B cell (primary cell): ENCODE data around the gene MISP3. TPM values are rescaled to one million over a fixed set of nuclear protein-coding genes. Genes with fewer than 3 reads are reported as not detected.

Experiments used
- ATAC-seq: fragments of 200-7000 bp; cut with Tn5 transposase; one replicate; pipeline ENCODE4 v1.10.0; 2021; ENCODE audit warnings: low read depth, mild to moderate bottlenecking, moderate number of reproducible peaks, moderate library complexity
- CTCF ChIA-PET: fragments of 350-600 bp; sonication (Branson Sonifier 250); formaldehyde crosslinking; loops from one replicate; lab custom pipeline; 2021; ENCODE audit warnings: antibody characterized with exemption, inconsistent platforms; lab: Charles Lee
- POLR2A ChIA-PET: fragments of 350-600 bp; sonication (Branson Sonifier 250); formaldehyde crosslinking; loops from one replicate; lab custom pipeline; 2021; ENCODE audit warnings: antibody characterized with exemption; lab: Charles Lee
- DNase-seq: peaks from one replicate; pipeline ENCODE4 v3.0.0; 2013
- H2AFZ ChIP-seq: 2 replicates; pipeline ENCODE4 v1.6.1; 2012; ENCODE audit warnings: mild to moderate bottlenecking, low read depth, low read length; ENCODE audit not compliant: insufficient read depth, poor library complexity, severe bottlenecking
- H3K27ac ChIP-seq, 2 donors: 1 replicate in 1 of 2; 2 replicates in 1 of 2; pipeline ENCODE4 v1.5.1; 2012 to 2013; ENCODE audit warnings: low read length in 2 of 2, mild to moderate bottlenecking in 2 of 2, moderate library complexity in 1 of 2
- H3K27me3 ChIP-seq, 4 experiments: fragments of 200-600 bp in 1 of 4; sonication (generic) in 1 of 4; replicated peaks in 1 of 4; 1 replicate in 2 of 4; 2 replicates in 2 of 4; pipeline versions ENCODE4 v1.6.1 to v1.7.0; 2013 to 2016; ENCODE audit warnings: low read length in 3 of 4, mild to moderate bottlenecking in 2 of 4, mixed read lengths in 1 of 4, moderate library complexity in 1 of 4; ENCODE audit not compliant: insufficient read depth in 4 of 4, control insufficient read depth in 3 of 4; ENCODE audit errors: control extremely low read depth in 1 of 4
- H3K36me3 ChIP-seq, 2 experiments: replicated peaks in 1 of 2; 1 replicate in 1 of 2; 2 replicates in 1 of 2; pipeline versions ENCODE4 v1.6.1 to v1.7.1; 2013; ENCODE audit warnings: low read length in 1 of 2; ENCODE audit not compliant: insufficient read depth in 2 of 2, control insufficient read depth in 1 of 2; ENCODE audit errors: control extremely low read depth in 1 of 2, extremely low read depth in 1 of 2
- H3K4me1 ChIP-seq, 2 donors: fragments of 200-600 bp in 1 of 2; sonication (generic) in 1 of 2; 1 replicate in 1 of 2; 2 replicates in 1 of 2; pipeline versions ENCODE4 v1.5.1 to v1.6.1; 2013 to 2017; ENCODE audit warnings: low read length in 2 of 2; ENCODE audit not compliant: control insufficient read depth in 2 of 2, insufficient read depth in 2 of 2
- H3K4me2 ChIP-seq: replicated peaks from 2 replicates; pipeline ENCODE3; 2012; ENCODE audit warnings: mild to moderate bottlenecking, low read depth, low read length; ENCODE audit not compliant: poor library complexity, severe bottlenecking
- H3K4me3 ChIP-seq, 5 experiments: fragments of 200-600 bp in 1 of 5; sonication (generic) in 1 of 5; 1 replicate in 3 of 5; 2 replicates in 2 of 5; pipeline versions ENCODE4 v1.5.1 to v1.7.0; 2011 to 2016; ENCODE audit warnings: low read length in 4 of 5, mild to moderate bottlenecking in 4 of 5, low read depth in 2 of 5, control low read depth in 1 of 5, moderate library complexity in 1 of 5; ENCODE audit not compliant: insufficient read depth in 1 of 5; ENCODE audit errors: control extremely low read depth in 1 of 5, extremely low read depth in 1 of 5
- H3K79me2 ChIP-seq: fragments of 200-600 bp; sonication (generic); one replicate; pipeline ENCODE4 v1.6.0; 2016; ENCODE audit warnings: low read length; ENCODE audit not compliant: control insufficient read depth, insufficient read depth
- H3K9ac ChIP-seq: fragments of 200-600 bp; sonication (generic); 2 replicates; pipeline ENCODE4 v1.6.1; 2017; ENCODE audit warnings: mild to moderate bottlenecking, low read length, moderate library complexity
- H3K9me3 ChIP-seq, 3 donors: one replicate each; pipeline versions ENCODE4 v1.6.1 to v1.7.1; 2013; ENCODE audit warnings: low read length in 2 of 3; ENCODE audit not compliant: control insufficient read depth in 2 of 3, insufficient read depth in 1 of 3; ENCODE audit errors: control extremely low read depth in 1 of 3
- H4K20me1 ChIP-seq: 2 replicates; pipeline ENCODE4 v1.6.0; 2012; ENCODE audit warnings: mild to moderate bottlenecking, low read length; ENCODE audit not compliant: insufficient read depth, control insufficient read depth, poor library complexity, severe bottlenecking
- H3K27ac Mint-ChIP-seq: one replicate; pipeline ENCODE4 v1.8.0; 2021; ENCODE audit warnings: mixed read lengths
- H3K27me3 Mint-ChIP-seq: one replicate; pipeline ENCODE4 v1.8.0; 2021; ENCODE audit warnings: mixed read lengths
- H3K4me1 Mint-ChIP-seq: one replicate; pipeline ENCODE4 v1.8.0; 2021; ENCODE audit warnings: mixed read lengths
- H3K4me3 Mint-ChIP-seq: one replicate; pipeline ENCODE4 v1.8.0; 2021; ENCODE audit warnings: mixed read lengths
- H3K9me3 Mint-ChIP-seq: one replicate; pipeline ENCODE4 v1.8.0; 2022; ENCODE audit warnings: mixed read lengths; ENCODE audit not compliant: insufficient read depth
- CTCF ChIP-seq: fragments of 200-600 bp; IDR thresholded peaks from one replicate; pipeline ENCODE4 v1.8.0; 2022; ENCODE audit warnings: antibody characterized with exemption, mild to moderate bottlenecking
- EZH2 ChIP-seq: IDR thresholded peaks from 2 replicates; pipeline ENCODE4 v1.6.1; 2012; ENCODE audit warnings: borderline replicate concordance, low read depth, mild to moderate bottlenecking, moderate library complexity, low read length; ENCODE audit not compliant: insufficient read depth, poor library complexity, severe bottlenecking
- WGBS: methylation state at CpG from one replicate; pipeline ENCODE4 v1.1.5; 2013; ENCODE audit warnings: missing lambda C conversion rate; ENCODE audit not compliant: insufficient coverage; 5-methylcytosine and 5-hydroxymethylcytosine counted together
- intact Hi-C: fragments of 100-400 bp; cut with micrococcal nuclease; formaldehyde crosslinking; loops from one replicate; pipeline ENCODE4 v1.10.0; 2022
- polyA plus RNA-seq: library from polyadenylated mRNA; depleted of rRNA; stranded (reverse); fragments of >200 nt; gene quantifications from 2 replicates; pipeline ENCODE4 v1.2.3, GENCODE V29; 2012
- total RNA-seq, 2 donors: library from RNA; stranded (reverse); fragments of 120-200 nt in 1 of 2; gene quantifications; 1 replicate in 1 of 2; 2 replicates in 1 of 2; pipeline versions ENCODE4 v1.2.3 to v1.2.4, GENCODE V29; 2013 to 2022

The MISP3 gene
- total and polyA plus RNA-seq, 2 donors (not counting 1 experiment from before 2014, with no cell fraction given) = 0.34 TPM

GRCh38 chr19:14105680-14106079 lies 33.1 kb downstream of the MISP3 start:
- Histone ChIP-seq H2AFZ (no peak overlapping the region), H3K27ac (no peak overlapping the region), H3K4me2 (no peak overlapping the region), H3K4me3 (no peak overlapping the region), H3K79me2 (peaks cover 9% of the 10 kb centered on the region), H3K9me3 (no peaks in the 10 kb centered on the region), H3K4me1 (no peaks in the 10 kb centered on the region), H4K20me1 (peaks cover 5% of the 10 kb centered on the region), H3K9ac (no peak overlapping the region), H3K27me3 (no peaks in the 10 kb centered on the region), H3K36me3 (peaks cover 0 to 21% of the 10 kb centered on the region in 2 experiments)
- ChIA-PET CTCF (no interaction called here), POLR2A (no interaction called here)
- Mint-ChIP-seq H3K27me3 (no peaks in the 10 kb centered on the region), H3K9me3 (no peaks in the 10 kb centered on the region), H3K4me1 (no peaks in the 10 kb centered on the region), H3K27ac (no peak overlapping the region), H3K4me3 (no peak overlapping the region)
- TF ChIP-seq EZH2 (no peak), CTCF (no peak)
- intact Hi-C loops = no loop called here
- no peak for DNase-seq
- 98% methylated on average over 7 of the region's 8 CpGs for WGBS
- no peak for ATAC-seq

- ChIA-PET CTCF (no interaction called here), POLR2A (no interaction called here)
- H3K4me2 ChIP-seq = no peak overlapping the region
- peaks cover 12% of the 10 kb centered on the region for H4K20me1 ChIP-seq
- H3K4me1 ChIP-seq = no peaks in the 10 kb centered on the region
- intact Hi-C loops = no loop called here
- H3K27me3 ChIP-seq = no peaks in the 10 kb centered on the region
- H3K9me3 Mint-ChIP-seq = no peaks in the 10 kb centered on the region
- no peak overlapping the region for H3K27ac Mint-ChIP-seq
- TF ChIP-seq CTCF (no peak), EZH2 (no peak)
- H3K27ac ChIP-seq = no peak overlapping the region
- no peak overlapping the region for H2AFZ ChIP-seq
- ATAC-seq = no peak
- no peak for DNase-seq
- H3K4me1 Mint-ChIP-seq = no peaks in the 10 kb centered on the region
- H3K4me3 ChIP-seq = no peak overlapping the region
- WGBS = 97% methylated on average over 16 of the region's 16 CpGs
- H3K27me3 Mint-ChIP-seq = no peaks in the 10 kb centered on the region
- H3K36me3 ChIP-seq = peaks cover 0 to 16% of the 10 kb centered on the region in 2 experiments
- no peak overlapping the region for H3K9ac ChIP-seq
- no peak overlapping the region for H3K4me3 Mint-ChIP-seq
- no peaks in the 10 kb centered on the region for H3K9me3 ChIP-seq
- H3K79me2 ChIP-seq = peaks cover 19% of the 10 kb centered on the region
Measured at GRCh38 chr19:14106840-14107239, 34.3 kb downstream of the MISP3 start.
